GM19467 (cell line): ENCODE data around the gene SUN2.

Experiments used
- ATAC-seq: cut with Tn5 transposase; IDR thresholded peaks from one replicate; pipeline ENCODE4 v1.9.1; 2021; ENCODE audit warnings: mild to moderate bottlenecking, moderate library complexity; ENCODE audit not compliant: unreplicated experiment

The SUN2 gene

GRCh38 chr22:38720350-38720749 is 35.4 kb downstream of the SUN2 start:
- no peak for ATAC-seq

GRCh38 chr22:38719196-38719595 is 36.6 kb downstream of the SUN2 start:
- ATAC-seq: no peak

DNA sequence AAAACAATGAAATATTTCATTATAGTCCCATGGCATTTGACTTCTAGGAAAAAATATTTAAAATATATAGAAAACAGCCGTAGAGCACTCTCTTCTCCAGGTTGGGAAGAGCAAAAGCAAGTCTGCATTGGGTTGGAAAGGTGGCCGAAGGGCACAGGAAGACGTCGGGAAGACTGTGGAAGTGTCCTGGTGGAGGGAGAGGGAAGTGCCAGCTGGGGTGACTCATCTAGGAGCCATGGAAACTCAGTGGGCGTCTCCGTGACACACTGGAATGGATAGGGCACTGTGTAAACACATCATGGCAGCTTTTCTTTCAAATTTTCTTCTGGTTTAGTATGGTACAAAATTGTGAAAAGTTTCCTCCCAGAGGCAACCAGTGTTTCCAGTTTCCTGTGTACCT is 37.4 kb downstream of the SUN2 start:
- ATAC-seq: no peak

- ATAC-seq: no peak
Measured at GRCh38 chr22:38717244-38717643, 38.6 kb downstream of the SUN2 start.

DNA sequence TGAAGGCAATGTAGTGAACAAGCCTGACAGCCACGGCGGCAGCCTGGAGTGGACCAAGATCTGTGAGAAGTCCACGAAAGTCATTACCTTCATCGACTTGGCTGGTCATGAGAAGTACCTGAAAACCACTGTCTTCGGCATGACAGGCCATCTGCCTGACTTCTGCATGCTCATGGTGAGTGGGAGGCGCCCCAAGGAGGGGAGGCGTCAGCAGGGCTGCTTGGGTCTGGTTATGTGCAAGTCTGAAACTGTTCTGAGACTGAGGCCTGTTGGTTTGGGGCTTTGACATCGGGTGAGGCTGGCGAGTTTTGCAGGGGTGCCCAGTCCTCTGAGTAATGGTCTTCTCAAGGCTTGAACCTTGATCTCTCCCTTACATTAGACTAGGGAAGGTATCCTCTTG is 39.0 kb downstream of the SUN2 start:
- ATAC-seq: no peak

GRCh38 chr22:38716271-38716670 is 39.5 kb downstream of the SUN2 start:
- ATAC-seq: no peak

- ATAC-seq: no peak
Measured at GRCh38 chr22:38715852-38716251, 39.9 kb downstream of the SUN2 start.

DNA sequence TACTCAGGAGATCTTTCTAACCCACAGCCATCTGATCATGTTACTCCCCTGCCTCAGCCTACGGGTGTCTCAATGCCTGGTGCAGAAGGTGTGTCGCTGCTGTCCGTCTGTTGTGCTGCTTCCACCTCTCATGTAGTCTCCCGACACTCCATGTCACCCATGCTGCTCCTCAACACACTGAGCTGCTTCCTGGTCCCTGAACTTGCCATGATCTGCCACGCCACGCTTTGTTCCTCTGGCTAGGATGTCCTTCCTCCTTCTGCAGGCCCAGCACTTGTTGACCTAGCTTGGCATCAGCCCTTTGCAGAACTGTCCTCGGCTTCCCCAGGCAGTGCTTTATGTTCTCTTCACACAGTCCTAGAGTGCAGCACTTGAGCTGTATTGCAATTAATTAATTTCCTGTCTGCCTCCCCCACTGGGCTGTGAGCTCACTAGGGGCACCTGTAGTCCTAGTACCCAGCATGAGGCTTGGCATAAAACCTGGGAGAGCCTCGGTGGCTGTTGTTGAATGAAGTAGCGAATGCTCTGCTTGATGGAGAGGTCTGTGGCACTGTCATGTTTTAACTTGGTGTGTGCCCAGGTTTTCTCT is 40.5 kb downstream of the SUN2 start:
- ATAC-seq: no peak

- ATAC-seq: no peak
Measured at GRCh38 chr22:38713921-38714320, 41.9 kb downstream of the SUN2 start.

DNA sequence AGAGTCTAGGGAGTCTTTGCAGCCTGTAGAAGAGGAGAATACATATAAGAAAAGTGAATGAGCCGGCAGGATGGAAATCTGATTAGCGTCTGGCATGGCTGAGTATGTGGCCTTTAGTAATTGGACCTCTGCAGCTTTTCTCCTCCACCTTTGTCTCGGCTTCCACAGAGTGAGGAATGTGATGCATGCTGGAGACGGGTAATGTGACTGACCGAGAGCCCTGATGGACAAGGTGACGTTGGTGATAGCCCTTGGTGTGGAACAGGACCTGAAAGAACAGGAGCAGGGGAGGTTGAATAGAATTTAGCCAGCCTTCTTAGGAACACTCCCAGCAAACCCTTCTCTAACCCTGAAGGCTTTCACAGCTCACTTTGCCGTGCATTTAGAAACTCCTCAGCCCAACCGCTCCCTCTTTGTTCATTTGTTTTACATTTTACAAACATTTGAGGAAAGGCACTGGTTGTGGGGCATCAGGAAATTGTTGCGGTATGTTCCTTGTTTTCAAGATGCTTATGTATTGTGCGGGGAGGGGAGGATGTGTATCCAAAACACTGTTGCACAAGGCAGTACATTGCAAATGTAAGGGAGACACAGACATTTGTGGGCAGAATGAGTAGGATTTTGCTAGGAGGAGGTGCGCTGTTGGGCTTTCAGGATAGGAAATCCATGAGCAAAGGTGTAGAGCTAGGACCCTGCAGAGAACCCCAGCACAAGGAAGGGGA is 43.2 kb downstream of the SUN2 start:
- ATAC-seq: no peak

GRCh38 chr22:38710866-38711265 is 44.9 kb downstream of the SUN2 start:
- no peak for ATAC-seq

DNA sequence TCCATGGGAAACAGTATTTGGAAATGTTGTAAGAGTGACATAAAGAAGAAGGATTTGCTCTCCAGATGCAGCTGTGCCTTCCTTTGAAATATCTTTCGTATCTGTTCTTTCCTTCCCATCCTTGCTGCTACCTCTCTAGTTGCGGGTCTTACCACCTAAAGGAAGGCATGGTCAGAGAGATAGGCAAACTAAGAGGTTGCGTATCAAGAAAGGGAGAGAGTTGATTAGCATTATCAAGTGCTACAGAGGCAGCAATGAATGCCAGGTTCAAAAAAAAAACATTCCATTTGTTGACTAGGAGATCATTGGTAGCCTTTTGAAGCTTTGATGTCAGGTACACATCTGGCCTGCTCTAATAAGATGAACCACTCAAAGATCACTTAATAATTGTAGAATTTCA is 45.4 kb downstream of the SUN2 start:
- no peak for ATAC-seq

GRCh38 chr22:38709306-38709705 is 46.5 kb downstream of the SUN2 start:
- ATAC-seq: no peak

- ATAC-seq: no peak
Measured at GRCh38 chr22:38707984-38708383, 47.8 kb downstream of the SUN2 start.

DNA sequence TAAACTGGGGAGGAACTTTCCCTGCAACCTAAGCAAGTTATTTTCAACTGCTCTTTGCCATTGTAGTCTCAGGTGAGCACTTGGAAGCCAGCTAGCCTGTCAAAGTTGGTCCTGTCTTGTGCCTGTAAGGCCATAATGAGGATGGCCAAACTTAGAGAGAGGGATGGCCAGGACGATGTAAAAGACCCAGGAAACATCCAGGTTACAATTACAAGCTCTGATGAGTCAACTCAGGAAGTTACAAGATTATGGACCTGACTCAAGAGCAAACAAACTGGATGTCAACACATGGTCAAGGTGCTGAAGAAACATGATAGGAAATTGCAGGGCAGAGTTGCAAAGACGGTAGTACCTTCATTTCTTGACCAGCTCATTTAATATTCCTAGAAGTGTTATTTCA is 48.5 kb downstream of the SUN2 start:
- no peak for ATAC-seq

GRCh38 chr22:38706901-38707195 is 49.0 kb downstream of the SUN2 start:
- ATAC-seq: no peak

- ATAC-seq: peak; percentile 8
Measured at GRCh38 chr22:38706101-38706900, 49.5 kb downstream of the SUN2 start.

DNA sequence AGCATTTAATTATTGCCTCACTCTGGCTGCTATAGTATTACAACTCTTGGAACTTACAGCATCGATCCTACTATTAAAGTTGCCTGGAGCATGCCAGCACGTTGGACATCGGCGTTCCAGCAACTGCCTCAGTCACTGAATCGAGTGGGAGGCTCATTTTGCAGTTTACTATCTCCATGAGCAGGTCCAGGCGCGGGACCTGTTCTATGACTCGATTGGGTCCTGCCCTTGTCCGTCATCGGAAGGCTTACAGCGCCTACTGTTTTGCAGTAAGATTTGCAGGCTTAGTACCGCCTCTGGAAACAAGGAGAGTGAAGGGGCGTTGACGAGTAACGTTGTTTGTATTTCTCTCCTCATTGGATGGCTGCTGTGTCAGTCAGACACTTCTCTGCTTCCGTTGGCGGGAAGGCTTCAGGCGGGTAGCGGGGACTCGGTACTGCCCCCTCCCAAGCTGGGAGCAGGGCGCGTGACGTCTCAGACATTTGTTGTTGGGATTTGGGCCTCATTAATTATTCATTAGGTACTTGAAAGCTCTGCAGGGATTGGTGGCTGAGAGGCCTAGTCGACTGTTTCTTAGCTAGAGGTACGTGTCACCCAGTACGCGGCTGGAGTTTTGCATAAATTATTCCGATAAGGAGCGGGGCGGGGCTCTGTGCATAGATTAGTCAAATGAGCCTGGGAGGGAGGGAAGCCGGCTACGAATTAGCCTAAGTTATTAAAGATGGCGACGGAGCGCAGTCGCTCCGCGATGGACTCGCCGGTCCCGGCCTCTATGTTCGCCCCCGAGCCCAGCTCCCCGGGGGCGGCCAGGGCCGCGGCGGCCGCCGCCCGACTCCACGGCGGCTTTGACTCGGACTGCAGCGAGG is 50.3 kb downstream of the SUN2 start, which contains the start of gene GTPBP1:
TSS of gene GTPBP1 (plus strand) at position 710 of the 866 bp plus-strand sequence. CDS start at position 722, 12 bp downstream.
- peak; percentile 65 for ATAC-seq

DNA sequence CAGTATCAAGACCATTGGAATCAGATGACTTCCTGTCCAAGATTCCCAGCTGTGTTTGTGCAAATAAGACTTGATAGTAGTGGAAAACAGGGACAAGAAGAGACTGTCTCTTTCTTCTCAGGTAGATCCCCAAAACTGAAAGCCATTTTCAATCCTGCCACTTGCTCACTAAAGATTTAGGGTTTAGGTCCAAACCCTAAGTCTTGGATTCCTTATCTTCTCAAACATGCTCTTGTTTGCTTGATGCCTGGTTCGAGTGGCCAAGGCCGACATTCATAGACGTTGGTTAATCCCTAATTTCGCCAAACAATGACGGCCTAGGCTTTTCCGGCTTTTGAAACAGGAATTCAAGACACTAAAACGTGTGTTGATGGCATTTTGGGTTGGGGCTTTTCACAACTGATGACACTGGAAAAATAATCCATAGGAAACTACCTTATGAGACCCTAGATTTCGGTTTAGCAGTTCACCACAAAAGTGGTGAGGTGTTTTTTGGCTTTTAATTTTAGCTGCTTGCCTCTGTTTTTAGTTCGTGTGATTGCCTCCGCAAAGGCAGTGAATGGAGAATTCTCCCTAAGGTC is 51.1 kb downstream of the SUN2 start:
- no peak for ATAC-seq

DNA sequence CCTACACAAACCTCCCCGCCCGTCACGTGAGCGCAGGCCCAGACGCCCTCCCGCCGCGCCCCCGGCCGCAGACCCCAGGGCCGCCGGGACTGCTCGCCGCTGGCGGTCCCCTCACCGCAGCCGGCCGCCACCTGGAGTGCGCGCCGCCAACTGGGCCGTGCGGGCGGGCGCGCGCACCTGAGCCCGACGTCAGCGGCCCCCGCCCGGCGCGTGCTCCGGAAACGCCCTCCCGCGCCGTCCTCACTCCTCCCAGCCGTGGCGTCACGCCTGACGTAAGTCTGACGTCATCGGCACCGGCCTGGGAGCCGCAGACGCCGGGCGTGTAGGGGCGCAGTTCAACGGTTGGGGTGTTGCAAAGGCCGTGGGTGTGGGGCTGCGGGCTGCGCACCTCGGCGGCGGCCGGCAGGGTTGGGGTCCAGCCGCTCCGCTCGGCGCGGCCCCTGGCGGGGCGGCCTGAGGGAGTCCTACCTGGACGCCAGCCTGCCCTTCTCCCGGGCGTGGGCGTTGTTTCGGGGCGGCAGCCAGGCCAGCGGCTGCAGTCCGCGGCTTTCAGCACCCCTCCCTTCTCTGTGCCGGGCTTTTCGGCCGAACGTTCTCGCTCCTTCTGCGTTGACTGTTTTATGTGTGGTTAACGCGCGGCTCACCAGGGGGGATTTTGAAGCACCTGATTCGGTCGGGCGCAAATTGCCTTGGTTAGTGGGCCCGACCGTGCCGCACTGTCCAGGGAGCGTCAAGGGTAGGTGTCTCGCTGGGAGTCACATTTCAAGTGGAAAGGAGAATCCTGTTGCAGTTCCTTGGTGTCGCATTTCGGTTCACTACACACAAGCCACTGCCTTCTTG is 54.8 kb downstream of the SUN2 start, which contains the start of gene JOSD1:
TSS of gene JOSD1 (minus strand) at position 155 of the 840 bp plus-strand sequence. CDS start 956 bp downstream, outside the sequence.
- peak; percentile 30 for ATAC-seq
